Measurements from ENCODE around the gene SLC16A2. TPM values are rescaled to one million over a fixed set of nuclear protein-coding genes. Genes with fewer than 3 reads are reported as not detected.

SLC16A2 gene
- 10 to 100 TPM; 16.4 to 22.9 TPM for total RNA-seq
- 10 to 100 TPM; 21.3 to 29.6 (median 25.1) TPM for polyA plus RNA-seq (ENCODE audit: insufficient read length in 6 of 6)
- long read RNA-seq, donor 1, full-length matches to known transcripts: 8 of 16 reads
- long read RNA-seq, donor 1, partial matches to known transcripts: 8 of 16 reads
- long read RNA-seq, donor 1, other reads (novel, unspliced or antisense): 0 of 16 reads
- long read RNA-seq, donor 2, full-length matches to known transcripts: 6 of 26 reads
- long read RNA-seq, donor 2, partial matches to known transcripts: 20 of 26 reads
- long read RNA-seq, donor 2, other reads (novel, unspliced or antisense): 0 of 26 reads
- long read RNA-seq, donor 3, full-length matches to known transcripts: 5 of 14 reads
- long read RNA-seq, donor 3, partial matches to known transcripts: 9 of 14 reads
- long read RNA-seq, donor 3, other reads (novel, unspliced or antisense): 0 of 14 reads
- long read RNA-seq, donor 4, partial matches to known transcripts: 0 of 1 reads
- long read RNA-seq, donor 4, other reads (novel, unspliced or antisense): 1 of 1 reads
- long read RNA-seq, donor 5, full-length matches to known transcripts: 4 of 16 reads
- long read RNA-seq, donor 5, partial matches to known transcripts: 12 of 16 reads
- long read RNA-seq, donor 5, other reads (novel, unspliced or antisense): 0 of 16 reads
- long read RNA-seq, donor 6, full-length matches to known transcripts: 6 of 37 reads
- long read RNA-seq, donor 6, partial matches to known transcripts: 31 of 37 reads
- long read RNA-seq, donor 6, other reads (novel, unspliced or antisense): 0 of 37 reads
- long read RNA-seq, donor 7, full-length matches to known transcripts: 2 of 7 reads
- long read RNA-seq, donor 7, partial matches to known transcripts: 5 of 7 reads
- long read RNA-seq, donor 7, other reads (novel, unspliced or antisense): 0 of 7 reads
- long read RNA-seq, donor 8, full-length matches to known transcripts: 12 of 38 reads
- long read RNA-seq, donor 8, partial matches to known transcripts: 26 of 38 reads
- long read RNA-seq, donor 8, other reads (novel, unspliced or antisense): 0 of 38 reads
- long read RNA-seq, donor 9: 0 reads
- long read RNA-seq, donor 10, partial matches to known transcripts: 0 of 1 reads
- long read RNA-seq, donor 10, other reads (novel, unspliced or antisense): 1 of 1 reads
- long read RNA-seq, donor 11, full-length matches to known transcripts: 14 of 59 reads
- long read RNA-seq, donor 11, partial matches to known transcripts: 45 of 59 reads
- long read RNA-seq, donor 11, other reads (novel, unspliced or antisense): 0 of 59 reads
- long read RNA-seq, donor 12, full-length matches to known transcripts: 4 of 4 reads
- long read RNA-seq, donor 12, partial matches to known transcripts: 0 of 4 reads
- long read RNA-seq, donor 12, other reads (novel, unspliced or antisense): 0 of 4 reads

- intact Hi-C loops (cut with DNase I): no loop called here
- ATAC-seq: peak; percentile 76
- Histone ChIP-seq H3K27me3 (peaks cover 0 to 42% of the 10 kb centered on the region in 2 donors), H3K9me3 (no peaks in the 10 kb centered on the region), H3K4me1 (no peaks in the 10 kb centered on the region), H3K36me3 (no peaks in the 10 kb centered on the region), H3K27ac (peak within 1 kb of the TSS; percentile 78 to 85), H3K4me3 (peak within 1 kb of the TSS; percentile 29 to 43)
- peak; percentile 68 to 91 (median 79) for DNase-seq
- TF ChIP-seq CTCF (IDR thresholded peaks at IDR 0.05): no peak
Measured at GRCh38 chrX:74421036-74421739, at the start of gene SLC16A2. Gene SLC16A2, plus strand, starts transcription at chrX:74421493. Its CDS starts 145 bp downstream, at chrX:74421638.

DNA sequence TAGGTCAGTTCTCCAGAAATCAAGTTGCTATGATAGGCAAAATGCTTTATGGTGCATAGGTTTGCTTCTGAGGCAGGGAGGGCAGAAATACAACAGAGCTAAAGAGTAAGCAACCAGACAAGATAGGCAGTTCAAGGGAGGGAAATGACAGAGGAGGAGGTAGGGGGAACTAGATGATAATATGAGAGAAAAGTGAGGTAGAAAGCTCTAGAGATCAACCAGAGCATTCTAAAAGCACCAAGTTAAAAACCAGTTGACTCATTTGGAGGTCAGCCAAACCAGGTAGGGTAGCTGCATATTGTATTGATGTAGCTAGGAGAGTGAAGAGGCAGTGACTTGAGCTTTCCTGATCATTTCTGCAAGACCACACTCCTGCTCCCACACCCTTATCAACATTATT, 49.0 kb upstream of the SLC16A2 start:
- no peak for ATAC-seq
- intact Hi-C loops (cut with DNase I): no loop called here
- no peak overlapping the region for H3K27ac ChIP-seq

GRCh38 chrX:74377282-74377681, 44.0 kb upstream of the SLC16A2 start:
- no peak for ATAC-seq
- intact Hi-C loops (cut with DNase I): no loop called here
- Histone ChIP-seq H3K9me3 (no peaks in the 10 kb centered on the region), H3K4me3 (no peak overlapping the region), H3K36me3 (no peaks in the 10 kb centered on the region), H3K4me1 (no peaks in the 10 kb centered on the region), H3K27me3 (no peaks in the 10 kb centered on the region), H3K27ac (no peak overlapping the region)
- DNase-seq: no peak
- TF ChIP-seq CTCF (IDR thresholded peaks at IDR 0.05): no peak

More for the DNA sequence above, 49.0 kb upstream of the SLC16A2 start:
- H3K36me3 ChIP-seq: no peaks in the 10 kb centered on the region
- no peak for TF ChIP-seq CTCF (IDR thresholded peaks at IDR 0.05)
- no peak overlapping the region for H3K4me3 ChIP-seq
- H3K27me3 ChIP-seq: no peaks in the 10 kb centered on the region
- DNase-seq: no peak
- H3K9me3 ChIP-seq: no peaks in the 10 kb centered on the region
- H3K4me1 ChIP-seq: no peaks in the 10 kb centered on the region

DNA sequence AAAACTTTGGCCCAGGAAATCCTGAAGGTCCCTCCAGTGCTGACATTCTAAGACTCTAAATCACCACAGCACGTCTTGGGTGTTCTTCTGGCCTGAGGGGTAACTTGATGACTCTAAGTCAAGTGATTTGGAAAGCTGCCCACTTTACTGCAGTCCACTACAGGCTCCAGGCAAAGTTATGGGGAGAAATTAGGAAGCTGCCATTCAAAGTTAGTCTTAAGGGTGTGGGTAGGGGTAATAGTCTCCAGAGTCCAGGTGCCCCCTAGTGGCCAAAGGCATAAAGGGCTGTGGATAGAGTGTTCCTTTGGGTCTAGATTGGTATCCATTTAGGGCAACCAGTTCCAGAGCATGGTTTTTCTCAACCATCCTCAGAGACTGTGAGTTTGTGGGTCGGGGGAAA, 38.7 kb upstream of the SLC16A2 start:
- H3K4me3 ChIP-seq: no peak overlapping the region
- TF ChIP-seq CTCF (IDR thresholded peaks at IDR 0.05): peak; percentile 65 to 75
- no peaks in the 10 kb centered on the region for H3K27me3 ChIP-seq
- no peaks in the 10 kb centered on the region for H3K4me1 ChIP-seq
- no peaks in the 10 kb centered on the region for H3K9me3 ChIP-seq
- intact Hi-C loops (cut with DNase I): no loop called here
- DNase-seq: peak in 3 of 4 donors; percentile 19 to 67 (median 43)
- peak; percentile 99 for ATAC-seq
- no peak overlapping the region for H3K27ac ChIP-seq
- H3K36me3 ChIP-seq: no peaks in the 10 kb centered on the region
